GM18867 (cell line): ENCODE data around the gene DENND1A.

ENCODE experiments used
- ATAC-seq: cut with Tn5 transposase; IDR thresholded peaks from one replicate; pipeline ENCODE4 v1.9.1; 2021; ENCODE audit warnings: mild to moderate bottlenecking, moderate library complexity; ENCODE audit not compliant: unreplicated experiment

Gene DENND1A

DNA sequence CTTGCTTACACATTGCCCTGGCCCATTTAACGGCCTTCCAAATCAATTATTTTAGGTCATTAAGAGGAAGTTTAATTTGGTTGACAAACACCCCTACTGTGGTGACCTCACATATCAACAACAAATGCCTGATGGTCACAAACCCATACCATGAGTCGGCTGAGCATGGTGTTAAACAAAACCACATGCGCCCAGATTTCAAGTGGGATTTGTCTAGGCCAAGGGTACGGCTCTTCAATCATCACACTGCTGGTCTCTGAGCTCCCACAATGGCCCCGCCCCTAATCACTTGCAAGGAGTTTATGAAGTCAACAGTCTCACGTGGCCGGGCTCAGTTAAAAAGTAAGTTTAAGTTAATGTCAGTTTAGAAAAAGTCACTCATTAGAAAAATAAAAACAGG lies 330.1 kb downstream of the DENND1A start:
- no peak for ATAC-seq

DNA sequence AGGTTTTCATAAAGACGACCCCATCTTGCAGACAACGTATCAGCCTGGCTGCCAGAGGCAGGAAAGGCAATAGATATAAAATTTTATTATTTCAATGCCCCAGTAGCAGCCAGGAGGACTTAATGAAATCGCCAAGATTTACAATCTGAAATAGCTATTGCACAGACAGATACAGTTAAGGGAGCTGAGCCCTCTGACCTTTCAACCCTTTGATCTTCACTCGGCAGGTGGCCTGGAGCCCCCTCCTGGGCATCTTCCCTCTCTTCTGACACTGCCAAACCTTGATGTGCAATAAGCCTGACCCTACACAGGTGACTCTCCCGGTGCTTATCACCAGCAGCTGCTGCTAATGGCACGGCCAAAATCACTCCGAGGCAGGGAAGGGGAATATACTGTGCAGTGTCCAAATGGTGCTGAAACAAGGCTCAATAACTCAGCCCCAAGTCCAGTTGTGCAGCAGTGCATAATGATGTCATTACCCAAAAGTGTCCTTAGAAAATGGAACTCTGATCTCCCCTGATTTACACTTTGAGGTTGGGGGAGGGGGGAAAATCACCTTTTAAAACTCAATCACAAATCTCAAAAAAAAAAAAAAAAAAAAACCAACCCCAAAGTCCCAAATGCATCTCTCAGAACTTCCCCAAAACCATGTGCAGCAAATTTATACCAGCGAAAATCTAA lies 331.9 kb downstream of the DENND1A start:
- no peak for ATAC-seq

- ATAC-seq: no peak
These were observed 332.9 kb downstream of the DENND1A start for GRCh38 chr9:123597048-123597447.

GRCh38 chr9:123591283-123591682 lies 338.6 kb downstream of the DENND1A start:
- ATAC-seq: no peak

DNA sequence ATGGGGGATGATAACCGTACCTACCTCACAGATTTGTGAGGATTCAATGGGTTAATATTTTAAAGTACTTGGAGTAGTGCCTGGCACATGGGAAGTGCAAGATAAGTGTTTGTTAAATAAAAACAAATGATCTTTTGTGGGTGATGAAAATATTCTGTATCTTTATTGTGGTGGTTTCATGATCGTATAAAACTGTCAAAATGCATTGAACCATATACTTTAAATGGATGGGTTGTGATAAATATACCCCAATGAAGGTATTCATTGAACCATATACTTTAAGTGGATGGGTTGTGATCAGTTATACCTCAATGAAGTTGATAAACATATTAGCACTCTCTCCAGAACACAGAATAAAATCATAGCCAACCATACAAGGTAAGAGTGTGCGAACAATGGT lies 339.4 kb downstream of the DENND1A start:
- no peak for ATAC-seq

DNA sequence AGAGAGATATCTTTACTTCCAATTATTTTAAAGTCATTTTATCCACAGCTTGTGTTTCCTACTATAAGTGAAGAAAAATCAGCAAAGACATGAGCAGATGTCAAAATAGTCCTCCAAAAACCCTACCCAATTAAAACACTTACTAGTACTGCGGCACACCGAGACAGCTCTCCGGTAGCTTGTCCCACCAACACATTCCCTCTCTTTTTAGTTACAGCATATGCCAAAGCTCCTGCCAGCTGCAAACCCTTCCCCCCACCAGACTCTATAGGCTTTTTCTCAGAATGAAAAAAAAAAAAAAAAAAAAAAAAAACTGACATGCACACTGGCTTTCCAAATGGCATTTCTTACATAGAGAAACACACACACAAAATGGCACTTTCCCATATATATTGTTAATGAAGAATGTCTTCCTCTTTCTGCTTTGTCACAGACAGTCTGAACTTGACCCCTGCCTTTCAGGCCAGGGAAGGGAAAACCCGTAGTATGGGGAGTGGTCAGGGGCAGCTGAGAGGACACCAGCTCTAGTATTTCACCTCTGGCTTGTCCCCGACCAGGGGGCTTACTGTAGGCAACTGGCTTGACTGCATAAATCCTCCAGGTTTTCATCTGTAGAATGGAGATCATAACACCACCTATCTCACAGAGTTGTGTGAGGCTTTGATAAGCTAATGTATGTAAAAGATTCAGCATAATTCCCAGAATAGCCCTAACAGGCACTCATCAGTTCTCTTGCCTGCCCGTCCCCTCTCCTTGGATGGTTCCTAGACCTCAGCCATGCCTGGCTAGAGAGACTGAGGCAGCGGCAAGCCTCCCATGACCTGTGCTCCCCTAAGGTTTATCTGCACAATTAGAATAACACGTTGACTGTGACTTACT lies 340.3 kb downstream of the DENND1A start:
- no peak for ATAC-seq

DNA sequence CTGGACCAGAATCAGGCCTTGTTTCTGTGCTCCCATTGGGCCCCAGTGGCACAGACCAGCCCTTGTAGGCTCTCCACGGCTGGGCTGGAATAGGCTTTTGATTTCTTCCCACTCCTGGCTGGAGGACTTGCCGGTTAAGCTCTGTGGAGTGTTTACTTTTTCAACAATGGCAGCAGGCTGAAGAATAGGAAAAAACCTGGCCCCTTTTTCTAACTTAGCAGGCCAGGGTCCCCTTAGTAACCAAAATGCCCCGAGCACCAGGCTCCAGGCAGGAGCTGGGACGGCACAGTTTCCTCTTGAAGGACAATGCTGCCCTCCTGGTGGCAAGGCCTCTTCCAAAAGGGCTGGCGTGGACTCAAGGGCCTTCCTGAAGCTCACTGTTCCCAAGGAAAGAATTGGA lies 343.7 kb downstream of the DENND1A start:
- ATAC-seq: no peak

DNA sequence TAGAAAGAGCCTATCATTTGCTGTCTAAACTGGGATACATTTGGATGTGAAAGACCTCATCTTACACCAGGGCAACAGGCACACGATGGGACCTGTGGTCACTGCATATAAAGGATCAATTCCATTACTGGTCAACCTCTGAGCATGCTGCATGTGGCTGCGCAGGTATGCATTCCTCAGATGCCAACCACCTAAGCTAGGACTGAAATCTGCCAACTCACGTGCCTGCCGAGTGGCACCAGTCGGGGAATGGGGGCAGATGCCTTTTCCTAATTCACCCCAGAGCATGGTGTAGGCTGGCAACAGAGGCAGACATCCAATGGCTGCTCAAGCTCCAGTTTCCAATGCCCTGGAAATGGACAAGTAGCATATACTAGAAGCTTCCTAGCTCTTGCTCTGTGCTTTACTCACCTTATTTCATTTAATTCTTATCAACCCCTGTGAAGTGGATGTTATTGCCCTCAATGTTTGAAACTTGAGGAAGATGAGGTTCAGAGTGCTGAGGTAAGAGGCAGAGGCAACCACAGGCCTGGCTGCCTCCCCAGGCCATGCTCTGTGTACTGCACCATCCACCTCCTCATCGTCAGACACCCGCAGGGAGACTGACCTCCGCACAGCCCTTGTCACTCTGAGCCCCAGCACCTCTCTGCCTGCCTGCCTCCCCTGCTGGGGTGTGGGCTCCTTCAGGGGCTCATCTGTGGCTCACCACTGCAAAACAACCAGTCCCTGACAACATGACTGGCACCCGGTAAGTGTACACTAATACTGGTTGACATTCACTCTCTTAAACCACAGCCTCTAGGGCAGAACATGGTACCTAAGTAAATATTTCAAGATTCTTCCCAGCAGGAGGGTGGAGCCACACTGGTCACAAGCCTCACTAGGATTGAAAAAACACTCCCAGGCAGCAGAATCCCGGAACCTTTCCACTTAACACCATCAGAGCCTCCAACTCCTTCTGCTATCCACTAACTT lies 345.4 kb downstream of the DENND1A start:
- no peak for ATAC-seq

GRCh38 chr9:123583646-123584045 lies 346.3 kb downstream of the DENND1A start:
- ATAC-seq: no peak

- ATAC-seq: no peak
These were observed 358.7 kb downstream of the DENND1A start for GRCh38 chr9:123571240-123571639.

GRCh38 chr9:123568691-123569688 lies 360.9 kb downstream of the DENND1A start:
- no peak for ATAC-seq

DNA sequence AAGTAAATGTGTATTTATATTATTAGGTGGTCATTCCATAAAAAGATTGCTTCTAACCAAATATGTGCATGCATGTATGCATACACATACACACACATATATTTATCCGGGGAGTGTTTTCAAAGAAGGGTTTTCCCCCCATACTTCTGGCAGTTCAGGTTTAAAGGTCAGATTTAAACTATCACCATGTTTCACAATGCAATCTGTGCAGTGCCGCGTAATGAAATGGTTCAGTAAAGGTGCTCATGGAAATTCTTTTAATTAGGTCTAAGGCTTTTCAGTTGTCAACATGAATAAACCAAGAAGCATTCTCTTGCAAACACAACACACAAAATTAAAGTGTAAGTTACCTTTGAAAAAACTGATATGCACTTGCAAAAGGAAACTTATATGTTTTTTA lies 362.9 kb downstream of the DENND1A start:
- no peak for ATAC-seq

GRCh38 chr9:123564652-123565051 lies 365.3 kb downstream of the DENND1A start:
- no peak for ATAC-seq

GRCh38 chr9:123562844-123563346 lies 367.0 kb downstream of the DENND1A start:
- no peak for ATAC-seq

DNA sequence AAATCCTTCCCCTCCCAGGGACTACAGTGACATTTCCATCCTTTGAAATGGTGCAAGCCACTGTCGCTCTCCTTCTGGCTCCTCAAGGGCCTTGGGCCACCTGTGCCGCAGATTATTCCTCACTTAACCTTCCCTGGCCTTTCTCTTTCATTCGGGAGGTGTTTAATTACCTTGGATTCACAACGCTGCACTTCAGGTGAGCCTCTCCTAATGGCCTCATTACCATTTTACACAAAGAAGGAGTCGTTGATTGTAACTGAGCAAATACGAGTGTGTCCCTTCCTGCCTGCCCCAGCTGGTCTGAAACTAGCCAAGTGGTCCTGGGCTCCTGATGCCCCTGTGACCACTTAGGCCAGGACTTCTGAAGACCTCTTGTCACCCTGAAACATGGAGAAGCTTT lies 368.9 kb downstream of the DENND1A start:
- no peak for ATAC-seq

DNA sequence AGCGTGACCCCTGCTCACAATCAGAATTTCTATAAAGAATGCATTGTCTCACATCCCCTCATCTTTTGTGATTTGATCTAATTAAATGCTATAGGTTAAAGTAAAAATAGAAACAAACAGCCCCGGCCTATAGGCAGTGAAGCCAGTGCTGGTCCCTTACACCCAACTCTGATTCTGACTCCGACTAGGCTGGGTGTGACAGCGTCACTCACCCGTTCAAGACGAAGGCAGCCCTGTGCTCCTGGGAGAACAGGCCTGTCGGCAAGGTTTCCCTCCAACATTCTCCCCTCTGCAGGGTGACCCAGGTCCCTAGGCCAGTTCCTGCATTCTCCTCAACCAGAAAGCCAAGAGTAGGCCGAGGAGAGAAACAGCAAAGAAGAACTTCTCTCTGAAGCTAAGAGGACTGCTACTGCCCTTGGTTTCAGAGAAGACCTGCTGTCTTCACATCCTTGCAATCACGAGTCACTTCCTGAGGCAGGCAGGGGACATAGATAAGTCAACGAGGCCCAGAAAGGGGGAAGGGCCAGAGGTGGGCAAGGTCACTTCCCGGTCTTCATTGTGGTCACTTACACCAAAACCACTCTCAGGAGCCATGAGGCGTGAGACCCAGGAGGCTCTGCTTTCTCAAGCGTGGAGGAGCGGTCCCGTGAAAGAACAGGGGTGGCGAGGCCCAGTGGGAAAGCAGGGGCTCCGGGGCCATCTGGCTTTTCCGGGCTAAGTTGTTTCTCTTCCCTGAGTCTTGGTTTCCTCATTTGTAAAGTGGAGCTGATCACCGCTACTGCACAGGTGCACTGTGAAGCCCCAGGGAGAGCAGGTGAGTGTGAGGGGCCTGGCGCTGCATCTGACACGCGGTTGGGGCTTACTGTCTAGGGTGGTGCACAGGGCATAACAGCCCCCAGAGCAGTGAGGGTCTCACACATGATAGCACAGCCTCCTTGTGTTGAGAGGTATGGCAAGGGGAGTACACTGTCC lies 373.2 kb downstream of the DENND1A start:
- ATAC-seq: no peak

DNA sequence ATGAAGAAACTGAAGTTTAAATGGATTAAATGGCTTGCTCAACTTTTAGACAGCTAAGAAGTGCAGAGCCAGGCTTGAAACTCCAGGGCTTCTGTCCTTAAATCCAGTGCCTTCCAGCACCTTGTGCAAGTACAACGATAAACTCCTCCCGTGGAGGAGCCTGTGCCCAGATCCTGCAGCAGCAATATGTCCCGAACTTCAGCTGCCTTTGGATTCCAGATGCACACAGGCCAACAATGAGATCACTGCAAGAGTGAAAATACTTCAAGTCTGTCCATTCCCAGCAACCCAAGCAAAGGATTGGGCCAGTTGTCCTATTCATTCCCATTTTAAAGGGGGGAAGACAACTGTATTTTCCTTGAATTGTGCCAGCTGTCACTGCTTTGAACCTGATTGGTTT lies 374.3 kb downstream of the DENND1A start:
- no peak for ATAC-seq

DNA sequence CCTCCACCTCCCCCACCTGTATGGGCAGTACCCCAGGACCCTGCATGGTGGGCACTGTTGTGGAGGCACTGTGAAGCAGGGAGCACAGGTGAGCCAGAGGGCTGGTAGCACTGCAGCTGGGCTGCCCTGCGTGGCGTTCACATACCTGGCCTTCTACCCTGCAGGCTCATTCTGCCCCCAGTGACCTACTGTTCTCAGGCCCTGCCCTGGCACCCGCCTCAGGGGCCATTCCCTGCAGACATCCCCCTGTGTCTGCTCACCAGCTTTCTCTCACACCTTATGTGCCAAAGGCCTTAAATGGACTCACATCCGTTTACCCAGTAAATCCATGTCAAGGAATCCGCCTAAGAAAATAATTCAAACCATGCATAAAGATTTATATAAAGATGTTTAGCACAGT lies 377.4 kb downstream of the DENND1A start:
- ATAC-seq: no peak

GRCh38 chr9:123551734-123552133 lies 378.2 kb downstream of the DENND1A start:
- ATAC-seq: no peak
